Panc1 (cell line): ENCODE measurements around the gene GPD1L. TPM values are rescaled to one million over a fixed set of nuclear protein-coding genes. Genes with fewer than 3 reads are reported as not detected.

ENCODE experiments used
- ATAC-seq: fragments of 200-7000 bp; cut with Tn5 transposase; 2 replicates; pipeline ENCODE4 v1.9.1; 2020; ENCODE audit warnings: mild to moderate bottlenecking, moderate library complexity
- BruUV-seq: library from RNA; stranded (reverse); fragments of 400-500 nt; replicated peaks from 2 replicates; lab custom pipeline; 2021; lab: Mats Ljungman, UMichigan
- CTCF ChIA-PET: fragments of 300-600 bp; sonication (Branson Sonifier 250); formaldehyde crosslinking; loops from one replicate; lab custom pipeline; 2022; ENCODE audit warnings: antibody characterized with exemption; lab: Charles Lee
- POLR2A ChIA-PET: fragments of 300-600 bp; sonication (Branson Sonifier 250); formaldehyde crosslinking; loops from one replicate; lab custom pipeline; 2022; ENCODE audit warnings: antibody characterized with exemption; lab: Charles Lee
- DNase-seq: peaks from one replicate; pipeline ENCODE4 v3.0.0-alpha.2; 2010; ENCODE audit warnings: low read depth, low spot score
- H3K27ac ChIP-seq: 2 replicates; pipeline ENCODE4 v1.5.1; 2011; ENCODE audit warnings: mild to moderate bottlenecking, low read length, inconsistent platforms
- H3K27me3 ChIP-seq: fragments of 200-500 bp; sonication (Bioruptor generic); 2 replicates; pipeline ENCODE4 v1.6.0; 2014; ENCODE audit warnings: low read length, inconsistent platforms; ENCODE audit not compliant: control insufficient read depth, insufficient read depth
- H3K36me3 ChIP-seq: fragments of 200-500 bp; sonication (Bioruptor generic); 2 replicates; pipeline ENCODE4 v1.5.1; 2014; ENCODE audit warnings: inconsistent platforms, mild to moderate bottlenecking, low read length, moderate library complexity; ENCODE audit not compliant: control insufficient read depth, insufficient read depth
- H3K4me1 ChIP-seq: 2 replicates; pipeline ENCODE4 v1.5.1; 2011; ENCODE audit warnings: inconsistent platforms, mild to moderate bottlenecking, low read length, moderate library complexity; ENCODE audit not compliant: control insufficient read depth, insufficient read depth
- H3K4me3 ChIP-seq, 2 experiments: 2 replicates each; pipeline ENCODE4 v1.5.1; 2011 to 2012; ENCODE audit warnings: low read depth in 2 of 2, low read length in 2 of 2, mild to moderate bottlenecking in 2 of 2, inconsistent platforms in 1 of 2, moderate library complexity in 1 of 2
- H3K9me3 ChIP-seq: fragments of 200-500 bp; sonication (Bioruptor generic); 2 replicates; pipeline ENCODE4 v1.5.1; 2014; ENCODE audit warnings: low read depth, mild to moderate bottlenecking, inconsistent platforms, low read length, moderate library complexity; ENCODE audit not compliant: control insufficient read depth, insufficient read depth
- POLR2AphosphoS5 ChIP-seq: IDR thresholded peaks from 2 replicates; pipeline ENCODE4 v1.6.1; 2012; ENCODE audit warnings: mild to moderate bottlenecking, low read depth, low read length, moderate library complexity
- SIN3A ChIP-seq: IDR thresholded peaks from 2 replicates; pipeline ENCODE4 v1.6.1; 2012; ENCODE audit warnings: low read depth, mild to moderate bottlenecking, low read length, moderate library complexity, borderline replicate concordance; ENCODE audit not compliant: insufficient read depth
- TCF7L2 ChIP-seq: IDR thresholded peaks from 2 replicates; pipeline ENCODE4 v1.6.1; 2011; ENCODE audit warnings: mild to moderate bottlenecking, low read depth, low read length, inconsistent platforms
- in situ Hi-C: cut with HindIII; loops from 2 replicates; pipeline ENCODE4 v1.10.0; 2016; ENCODE audit warnings: low sequenced_read_pairs, low pct_unique_long_range_greater_than_20kb
- intact Hi-C: fragments of 100-400 bp; cut with micrococcal nuclease; formaldehyde crosslinking; loops from one replicate; pipeline ENCODE4 v1.10.0; 2022; ENCODE audit not compliant: unreplicated experiment
- total RNA-seq: library from RNA; stranded (reverse); gene quantifications from one replicate; pipeline ENCODE4 v1.2.1, GENCODE V29; 2021; ENCODE audit not compliant: unreplicated experiment
- TF ChIP-seq, protein P1 (sequence below): fragments of 450-650 bp; IDR thresholded peaks from 2 replicates; pipeline ENCODE4 v1.5.1; 2017; ENCODE audit warnings: mild to moderate bottlenecking
- TF ChIP-seq, protein P2 (sequence below), 2 experiments: IDR thresholded peaks; 2 replicates each; pipeline ENCODE4 v1.6.1; 2011 to 2012; ENCODE audit warnings: low read depth in 2 of 2, control low read depth in 1 of 2, low read length in 1 of 2, mild to moderate bottlenecking in 1 of 2, moderate library complexity in 1 of 2; ENCODE audit not compliant: insufficient read depth in 1 of 2

GPD1L gene
- total RNA-seq, 1 experiment from 2014 or later: 10.5 TPM

DNA sequence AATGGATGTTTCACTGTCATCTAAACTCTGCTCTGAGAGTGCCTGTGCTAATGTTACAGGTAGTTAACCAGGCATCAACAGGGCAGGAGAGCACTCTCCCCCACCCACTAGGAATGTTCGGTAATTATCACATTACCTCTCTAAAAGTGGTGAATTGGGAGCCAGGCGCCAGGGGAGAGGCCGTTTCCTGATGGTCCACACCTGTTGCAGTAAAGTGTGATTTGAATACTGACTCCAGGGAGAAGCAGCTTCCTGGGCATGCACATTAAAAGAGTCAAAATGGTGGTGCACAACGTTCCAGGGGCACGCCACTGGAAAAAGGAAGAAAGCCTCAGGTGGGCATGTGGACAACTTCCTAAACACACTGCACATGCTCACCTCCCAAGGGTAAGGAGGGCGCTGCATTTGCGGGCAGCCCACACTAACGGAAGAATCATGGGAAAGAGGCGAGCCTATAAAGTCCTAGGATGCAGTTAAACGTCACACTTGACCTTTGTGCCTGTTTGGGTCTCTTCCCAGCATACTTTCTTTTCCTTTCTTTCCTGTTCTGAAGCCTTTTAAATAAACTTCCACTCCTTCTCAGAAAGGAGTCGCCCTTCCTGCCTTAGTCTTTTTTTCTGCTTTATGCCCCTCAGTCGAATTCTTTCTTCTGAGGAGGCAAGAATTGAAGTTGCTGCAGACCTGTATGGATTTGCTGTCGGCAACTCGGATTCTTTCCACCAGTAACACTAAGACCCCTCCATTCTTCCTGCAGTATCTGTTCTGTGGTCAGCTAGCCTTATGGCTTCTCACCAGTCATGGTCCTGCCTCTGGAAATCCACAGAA lies 28.9 kb upstream of the GPD1L start:
- ATAC-seq (peak; percentile 66), DNase-seq (no peak)
- ChIA-PET CTCF (no interaction called here), POLR2A (no interaction called here)
- Histone ChIP-seq H3K27ac (0 out of 2 replicates have a peak overlapping the region, but pooled peaks have one; percentile 17), H3K9me3 (no peaks in the 10 kb centered on the region), H3K4me3 (peak overlapping the region; percentile 8 to 44; a peak in 3 of 4 replicates), H3K36me3 (no peaks in the 10 kb centered on the region), H3K27me3 (no peaks in the 10 kb centered on the region), H3K4me1 (peaks cover 4% of the 10 kb centered on the region; the same call in 1 of the 2 replicates)
- intact Hi-C loops: no loop called here
- TF ChIP-seq SIN3A: no peak
- no peak for TF ChIP-seq POLR2AphosphoS5
- no peak for TF ChIP-seq TCF7L2
- TF ChIP-seq, protein P1, sequence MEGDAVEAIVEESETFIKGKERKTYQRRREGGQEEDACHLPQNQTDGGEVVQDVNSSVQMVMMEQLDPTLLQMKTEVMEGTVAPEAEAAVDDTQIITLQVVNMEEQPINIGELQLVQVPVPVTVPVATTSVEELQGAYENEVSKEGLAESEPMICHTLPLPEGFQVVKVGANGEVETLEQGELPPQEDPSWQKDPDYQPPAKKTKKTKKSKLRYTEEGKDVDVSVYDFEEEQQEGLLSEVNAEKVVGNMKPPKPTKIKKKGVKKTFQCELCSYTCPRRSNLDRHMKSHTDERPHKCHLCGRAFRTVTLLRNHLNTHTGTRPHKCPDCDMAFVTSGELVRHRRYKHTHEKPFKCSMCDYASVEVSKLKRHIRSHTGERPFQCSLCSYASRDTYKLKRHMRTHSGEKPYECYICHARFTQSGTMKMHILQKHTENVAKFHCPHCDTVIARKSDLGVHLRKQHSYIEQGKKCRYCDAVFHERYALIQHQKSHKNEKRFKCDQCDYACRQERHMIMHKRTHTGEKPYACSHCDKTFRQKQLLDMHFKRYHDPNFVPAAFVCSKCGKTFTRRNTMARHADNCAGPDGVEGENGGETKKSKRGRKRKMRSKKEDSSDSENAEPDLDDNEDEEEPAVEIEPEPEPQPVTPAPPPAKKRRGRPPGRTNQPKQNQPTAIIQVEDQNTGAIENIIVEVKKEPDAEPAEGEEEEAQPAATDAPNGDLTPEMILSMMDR: no peak
- TF ChIP-seq, protein P2, sequence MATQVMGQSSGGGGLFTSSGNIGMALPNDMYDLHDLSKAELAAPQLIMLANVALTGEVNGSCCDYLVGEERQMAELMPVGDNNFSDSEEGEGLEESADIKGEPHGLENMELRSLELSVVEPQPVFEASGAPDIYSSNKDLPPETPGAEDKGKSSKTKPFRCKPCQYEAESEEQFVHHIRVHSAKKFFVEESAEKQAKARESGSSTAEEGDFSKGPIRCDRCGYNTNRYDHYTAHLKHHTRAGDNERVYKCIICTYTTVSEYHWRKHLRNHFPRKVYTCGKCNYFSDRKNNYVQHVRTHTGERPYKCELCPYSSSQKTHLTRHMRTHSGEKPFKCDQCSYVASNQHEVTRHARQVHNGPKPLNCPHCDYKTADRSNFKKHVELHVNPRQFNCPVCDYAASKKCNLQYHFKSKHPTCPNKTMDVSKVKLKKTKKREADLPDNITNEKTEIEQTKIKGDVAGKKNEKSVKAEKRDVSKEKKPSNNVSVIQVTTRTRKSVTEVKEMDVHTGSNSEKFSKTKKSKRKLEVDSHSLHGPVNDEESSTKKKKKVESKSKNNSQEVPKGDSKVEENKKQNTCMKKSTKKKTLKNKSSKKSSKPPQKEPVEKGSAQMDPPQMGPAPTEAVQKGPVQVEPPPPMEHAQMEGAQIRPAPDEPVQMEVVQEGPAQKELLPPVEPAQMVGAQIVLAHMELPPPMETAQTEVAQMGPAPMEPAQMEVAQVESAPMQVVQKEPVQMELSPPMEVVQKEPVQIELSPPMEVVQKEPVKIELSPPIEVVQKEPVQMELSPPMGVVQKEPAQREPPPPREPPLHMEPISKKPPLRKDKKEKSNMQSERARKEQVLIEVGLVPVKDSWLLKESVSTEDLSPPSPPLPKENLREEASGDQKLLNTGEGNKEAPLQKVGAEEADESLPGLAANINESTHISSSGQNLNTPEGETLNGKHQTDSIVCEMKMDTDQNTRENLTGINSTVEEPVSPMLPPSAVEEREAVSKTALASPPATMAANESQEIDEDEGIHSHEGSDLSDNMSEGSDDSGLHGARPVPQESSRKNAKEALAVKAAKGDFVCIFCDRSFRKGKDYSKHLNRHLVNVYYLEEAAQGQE (IDR thresholded peaks at IDR 0.05; ENCODE audit: insufficient read depth in 1 of 2, low read depth in 2 of 2, low read length in 1 of 2): no peak
- no TSS peak for BruUV-seq
- in situ Hi-C loops: no loop called here

DNA sequence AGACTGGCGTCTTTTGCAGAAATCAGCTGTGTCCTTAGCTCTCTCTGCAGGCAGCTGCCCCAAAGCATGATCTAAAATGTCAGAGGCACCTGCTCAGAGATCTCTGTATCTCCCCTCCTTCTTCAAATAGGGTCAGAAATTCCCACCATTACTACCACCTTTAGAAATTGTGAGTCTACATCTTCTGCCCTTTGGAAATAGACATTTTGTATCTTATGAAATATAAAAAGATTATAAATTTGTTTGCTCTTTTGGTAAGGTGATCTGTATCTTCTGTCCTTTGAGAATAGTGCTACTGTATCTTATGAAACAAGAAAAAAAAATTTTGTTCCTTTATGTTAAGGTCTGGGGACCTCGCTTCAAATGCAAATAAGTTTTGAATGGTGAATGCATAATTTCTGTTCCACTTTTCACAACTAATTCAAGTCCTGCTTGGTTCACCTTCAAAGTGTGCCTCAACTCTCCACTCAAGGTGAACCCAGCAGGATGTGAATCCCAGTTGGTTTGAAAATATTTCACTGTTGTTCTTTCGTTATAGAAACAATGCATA lies 28.3 kb upstream of the GPD1L start:
- no peaks in the 10 kb centered on the region for H3K36me3 ChIP-seq
- H3K27me3 ChIP-seq: no peaks in the 10 kb centered on the region
- in situ Hi-C loops (no loop called here), intact Hi-C loops (no loop called here)
- peak overlapping the region in 1 of 2 experiments; percentile 44; a peak in 2 of 4 replicates for H3K4me3 ChIP-seq
- ChIA-PET CTCF (no interaction called here), POLR2A (no interaction called here)
- ATAC-seq (no peak), DNase-seq (no peak)
- TF ChIP-seq, protein P1: no peak
- TF ChIP-seq SIN3A (no peak), POLR2AphosphoS5 (no peak), TCF7L2 (no peak)
- TF ChIP-seq, protein P2 (IDR thresholded peaks at IDR 0.05; ENCODE audit: insufficient read depth in 1 of 2, low read depth in 2 of 2, low read length in 1 of 2): no peak
- no TSS peak for BruUV-seq
- H3K27ac ChIP-seq: no peak overlapping the region
- no peaks in the 10 kb centered on the region for H3K9me3 ChIP-seq
- H3K4me1 ChIP-seq: peaks cover 4% of the 10 kb centered on the region; the same call in 1 of the 2 replicates
